ENCODE measurements around the gene TMOD4. TPM values are rescaled to one million over a fixed set of nuclear protein-coding genes. Genes with fewer than 3 reads are reported as not detected.
"Not testable (repeated sequence)": the region's sequence is repeated elsewhere in the genome, so short reads cannot be mapped to it uniquely, and the experiment has no call there.

The TMOD4 gene
- total RNA-seq, 1 donor from 2014 or later, result 1.1 TPM

DNA sequence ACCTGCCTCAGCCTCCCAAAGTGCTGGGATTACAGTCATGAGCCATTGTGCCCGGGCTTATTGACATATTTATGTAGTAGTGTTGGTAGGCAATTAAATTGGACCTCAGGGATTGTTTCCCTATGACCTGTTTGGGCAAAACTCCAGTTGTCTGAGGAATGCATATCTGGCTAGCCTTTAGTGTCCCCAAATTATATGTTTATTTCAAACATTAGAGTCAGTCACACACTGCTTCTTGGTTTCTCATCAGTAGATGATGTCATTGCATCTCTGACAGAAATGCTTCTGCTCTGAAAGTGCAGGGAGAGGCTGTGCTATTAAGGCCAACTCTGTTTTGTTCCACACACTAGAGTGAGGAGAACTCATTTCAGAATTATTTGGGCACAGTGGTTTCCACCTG, 35.0 kb upstream of the TMOD4 start:
- no peaks in the 10 kb centered on the region for H3K9me3 Mint-ChIP-seq
- no peaks in the 10 kb centered on the region for H3K27me3 Mint-ChIP-seq (ENCODE audit: low read depth)
- TF ChIP-seq, protein P1, sequence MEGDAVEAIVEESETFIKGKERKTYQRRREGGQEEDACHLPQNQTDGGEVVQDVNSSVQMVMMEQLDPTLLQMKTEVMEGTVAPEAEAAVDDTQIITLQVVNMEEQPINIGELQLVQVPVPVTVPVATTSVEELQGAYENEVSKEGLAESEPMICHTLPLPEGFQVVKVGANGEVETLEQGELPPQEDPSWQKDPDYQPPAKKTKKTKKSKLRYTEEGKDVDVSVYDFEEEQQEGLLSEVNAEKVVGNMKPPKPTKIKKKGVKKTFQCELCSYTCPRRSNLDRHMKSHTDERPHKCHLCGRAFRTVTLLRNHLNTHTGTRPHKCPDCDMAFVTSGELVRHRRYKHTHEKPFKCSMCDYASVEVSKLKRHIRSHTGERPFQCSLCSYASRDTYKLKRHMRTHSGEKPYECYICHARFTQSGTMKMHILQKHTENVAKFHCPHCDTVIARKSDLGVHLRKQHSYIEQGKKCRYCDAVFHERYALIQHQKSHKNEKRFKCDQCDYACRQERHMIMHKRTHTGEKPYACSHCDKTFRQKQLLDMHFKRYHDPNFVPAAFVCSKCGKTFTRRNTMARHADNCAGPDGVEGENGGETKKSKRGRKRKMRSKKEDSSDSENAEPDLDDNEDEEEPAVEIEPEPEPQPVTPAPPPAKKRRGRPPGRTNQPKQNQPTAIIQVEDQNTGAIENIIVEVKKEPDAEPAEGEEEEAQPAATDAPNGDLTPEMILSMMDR (IDR thresholded peaks at IDR 0.05; ENCODE audit: unreplicated experiment), result no peak
- H3K4me3 Mint-ChIP-seq, result no peak overlapping the region
- peaks cover 33% of the 10 kb centered on the region for H3K36me3 Mint-ChIP-seq
- H3K27ac Mint-ChIP-seq, result no peak overlapping the region
- peaks cover 16% of the 10 kb centered on the region for H3K4me1 Mint-ChIP-seq
- DNase-seq (ENCODE audit: low spot score in 2 of 2, unreplicated experiment in 2 of 2), result no peak

DNA sequence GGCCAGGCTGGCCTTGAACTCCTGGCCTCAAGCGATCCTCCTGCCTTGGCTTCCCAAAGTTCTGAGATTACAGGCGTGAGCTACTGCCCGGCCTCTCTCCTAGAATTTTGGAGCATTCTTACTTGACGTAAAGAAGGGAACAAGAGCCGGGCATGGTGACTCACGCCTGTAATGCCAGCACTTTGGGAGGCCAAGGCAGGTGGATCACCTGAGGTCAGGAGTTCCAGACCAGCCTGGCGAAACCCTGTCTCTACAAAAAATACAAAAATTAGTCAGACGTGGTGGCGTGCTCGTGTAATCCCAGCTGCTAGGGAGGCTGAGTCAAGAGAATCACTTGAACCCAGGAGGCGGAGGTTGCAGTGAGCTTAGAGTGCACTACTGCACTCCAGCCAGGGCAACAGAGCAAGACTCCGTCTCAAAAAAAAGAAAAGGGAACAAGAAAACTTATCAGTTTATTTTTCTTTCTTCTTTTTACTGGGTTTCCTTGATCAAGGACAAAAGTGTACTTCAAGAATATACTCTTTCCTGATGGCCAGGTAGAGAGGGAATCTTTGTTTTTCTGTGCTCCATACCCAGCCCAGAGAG, 29.7 kb upstream of the TMOD4 start:
- H3K4me3 Mint-ChIP-seq; DNase-seq (ENCODE audit: low spot score in 2 of 2, unreplicated experiment in 2 of 2); H3K27ac Mint-ChIP-seq; H3K9me3 Mint-ChIP-seq; H3K27me3 Mint-ChIP-seq (ENCODE audit: low read depth): not testable (repeated sequence)
- Mint-ChIP-seq H3K36me3 (peaks cover 20% of the 10 kb centered on the region), H3K4me1 (peaks cover 13% of the 10 kb centered on the region)

DNA sequence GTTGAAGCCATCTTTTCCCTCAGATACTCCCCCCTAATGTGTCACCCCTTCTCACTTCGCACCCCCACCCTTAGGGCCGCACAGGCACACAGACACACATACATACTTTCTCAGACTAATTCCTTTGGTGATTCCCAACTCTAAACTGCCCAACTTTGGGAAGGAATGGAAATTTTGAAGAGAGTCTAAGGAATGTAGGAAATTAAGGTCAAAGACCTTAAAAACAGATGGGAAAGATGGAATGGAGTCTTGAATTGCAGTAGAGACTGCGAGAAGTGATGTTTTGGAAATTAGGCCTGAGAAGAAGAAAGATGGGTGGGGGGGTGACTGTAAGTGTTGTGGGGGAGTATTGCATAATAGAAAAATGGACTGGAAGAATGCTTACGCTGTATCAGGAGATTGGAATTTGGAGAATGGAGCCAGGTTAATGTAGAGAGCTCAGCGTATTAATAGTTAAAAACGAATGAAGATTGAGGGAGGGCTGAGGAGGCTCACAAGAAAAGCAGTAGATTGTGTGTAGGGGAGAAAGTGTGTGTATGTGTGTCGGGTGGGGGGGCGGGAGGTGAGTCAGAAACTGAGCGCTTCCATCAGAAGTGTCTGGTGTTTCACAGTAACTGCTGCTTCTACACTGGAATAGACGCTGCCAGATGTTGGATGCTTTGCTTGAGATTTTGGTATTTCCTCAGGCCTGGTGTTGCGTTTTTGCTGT, 24.2 kb upstream of the TMOD4 start:
- H3K9me3 Mint-ChIP-seq, result no peaks in the 10 kb centered on the region
- H3K36me3 Mint-ChIP-seq, result no peaks in the 10 kb centered on the region
- no peaks in the 10 kb centered on the region for H3K27me3 Mint-ChIP-seq (ENCODE audit: low read depth)
- H3K4me3 Mint-ChIP-seq, result peak overlapping the region; percentile 96
- peaks cover 38% of the 10 kb centered on the region for H3K4me1 Mint-ChIP-seq
- H3K27ac Mint-ChIP-seq, result peak overlapping the region; percentile 100
- TF ChIP-seq, protein P1 (IDR thresholded peaks at IDR 0.05; ENCODE audit: unreplicated experiment), result no peak
- no peak for DNase-seq (ENCODE audit: low spot score in 2 of 2, unreplicated experiment in 2 of 2)

DNA sequence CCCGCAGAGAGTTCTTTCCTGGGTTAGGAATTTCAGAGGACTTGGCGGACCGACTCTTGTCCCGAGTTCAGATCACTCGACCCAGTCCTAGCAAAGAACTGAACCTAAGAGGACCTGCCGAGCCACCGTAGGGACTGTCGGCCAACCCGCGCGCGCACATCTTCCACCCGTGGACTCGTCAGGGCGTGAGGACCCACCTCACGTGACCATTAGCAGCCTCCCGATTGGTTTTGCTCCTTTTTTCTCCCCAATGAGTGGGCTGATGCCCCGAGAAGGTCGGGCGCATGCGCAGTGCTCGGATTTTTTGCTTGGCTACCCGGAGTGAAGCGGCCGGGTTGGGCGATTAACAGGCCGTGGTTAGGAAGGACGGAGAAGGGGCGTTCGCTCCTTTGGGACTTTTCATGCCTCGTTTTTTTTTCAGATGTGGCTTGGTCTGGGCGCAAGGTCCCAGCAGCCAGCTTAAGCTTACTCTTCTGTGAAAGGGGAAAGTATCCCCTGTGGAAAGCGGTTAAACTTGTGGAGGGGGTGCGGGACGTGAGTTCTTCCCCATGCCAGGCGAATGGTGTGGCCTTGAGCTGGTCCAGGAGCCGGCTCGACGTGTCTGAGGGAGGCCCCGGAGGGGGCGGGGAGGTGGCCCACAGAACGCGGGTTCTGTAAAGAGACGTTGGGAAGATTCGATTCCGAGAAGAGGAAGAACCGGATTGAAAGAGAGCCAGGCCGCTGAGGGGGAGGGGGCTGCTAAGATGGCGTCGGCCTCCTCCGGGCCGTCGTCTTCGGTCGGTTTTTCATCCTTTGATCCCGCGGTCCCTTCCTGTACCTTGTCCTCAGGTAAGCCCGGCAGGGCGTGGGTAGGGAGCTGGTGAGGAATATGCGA, 22.7 kb upstream of the TMOD4 start, which contains the start of gene PIP5K1A:
Gene PIP5K1A, plus strand, starts transcription at position 299 of the 874 bp plus-strand sequence. Its CDS starts 445 bp downstream, at position 744.
- Mint-ChIP-seq H3K36me3 (no peaks in the 10 kb centered on the region), H3K4me1 (peaks cover 38% of the 10 kb centered on the region), H3K27me3 (ENCODE audit: low read depth) (peaks cover 2% of the 10 kb centered on the region), H3K4me3 (peak within 1 kb of the TSS; percentile 96), H3K9me3 (no peaks in the 10 kb centered on the region), H3K27ac (peak within 1 kb of the TSS; percentile 100)
- TF ChIP-seq, protein P1 (IDR thresholded peaks at IDR 0.05; ENCODE audit: unreplicated experiment), result no peak
- peak; percentile 97 to 99 for DNase-seq (ENCODE audit: low spot score in 2 of 2, unreplicated experiment in 2 of 2)

DNA sequence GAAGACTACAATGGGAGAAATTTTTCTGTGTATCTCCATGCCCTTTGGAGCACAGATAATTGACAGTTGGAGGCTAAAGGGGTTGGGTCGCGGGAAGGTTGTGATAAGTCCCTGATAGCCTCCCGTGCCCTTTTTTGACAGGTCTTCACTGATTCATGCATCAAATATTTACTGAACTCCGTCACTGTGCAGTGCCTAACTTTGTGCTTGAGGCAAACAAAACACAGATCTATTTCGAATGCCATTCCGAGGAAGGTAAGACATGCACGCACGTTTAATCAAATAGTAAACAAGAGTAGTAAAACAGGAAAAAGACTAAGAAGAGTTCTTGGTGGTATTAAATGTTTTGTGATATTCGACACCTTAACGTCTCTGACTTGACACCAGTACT, 22.1 kb upstream of the TMOD4 start:
- DNase-seq (ENCODE audit: low spot score in 2 of 2, unreplicated experiment in 2 of 2), result no peak
- Mint-ChIP-seq H3K27me3 (ENCODE audit: low read depth) (peaks cover 2% of the 10 kb centered on the region), H3K4me3 (peak overlapping the region; percentile 96), H3K27ac (peak overlapping the region; percentile 100), H3K4me1 (peaks cover 38% of the 10 kb centered on the region), H3K9me3 (no peaks in the 10 kb centered on the region), H3K36me3 (no peaks in the 10 kb centered on the region)
- TF ChIP-seq, protein P1 (IDR thresholded peaks at IDR 0.05; ENCODE audit: unreplicated experiment), result no peak
